ENCODE data around the gene GK. TPM values are rescaled to one million over a fixed set of nuclear protein-coding genes. Genes with fewer than 3 reads are reported as not detected.

Gene GK
- total RNA-seq, 1 experiment from 2014 or later: 1.7 TPM

- CTCF ChIA-PET: no interaction called here
- DNase-seq (ENCODE audit: low read depth, low spot score) (no peak), ATAC-seq (no peak)
- no peaks in the 10 kb centered on the region for H3K36me3 ChIP-seq (ENCODE audit: control insufficient read depth, insufficient read depth, low read length)
- no peaks in the 10 kb centered on the region for H3K9me3 ChIP-seq (ENCODE audit: control insufficient read depth, insufficient read depth, low read depth, low read length)
- H3K27ac ChIP-seq (ENCODE audit: low read length): no peak overlapping the region
- BruUV-seq (replicated peaks): no TSS peak
- TF ChIP-seq SIN3A (IDR thresholded peaks at IDR 0.05; ENCODE audit: borderline replicate concordance, insufficient read depth, low read depth, low read length): no peak
- TF ChIP-seq REST (IDR thresholded peaks at IDR 0.05; ENCODE audit: insufficient read depth in 1 of 2, low read depth in 2 of 2, low read length in 1 of 2): no peak
- no peak for TF ChIP-seq CTCF (IDR thresholded peaks at IDR 0.05)
- TF ChIP-seq TCF7L2 (IDR thresholded peaks at IDR 0.05; ENCODE audit: low read depth, low read length): no peak
- no peak for TF ChIP-seq POLR2AphosphoS5 (IDR thresholded peaks at IDR 0.05; ENCODE audit: low read depth, low read length)
- H3K4me3 ChIP-seq (ENCODE audit: low read depth in 2 of 2, low read length in 2 of 2): no peak overlapping the region
- in situ Hi-C loops (cut with HindIII; ENCODE audit: low pct_unique_long_range_greater_than_20kb, low sequenced_read_pairs) (no loop called here), intact Hi-C loops (cut with micrococcal nuclease; ENCODE audit: unreplicated experiment) (no loop called here)
- H3K4me1 ChIP-seq (ENCODE audit: control insufficient read depth, insufficient read depth, low read length): no peaks in the 10 kb centered on the region
- POLR2A ChIA-PET: no interaction called here
- H3K27me3 ChIP-seq (ENCODE audit: control insufficient read depth, insufficient read depth, low read length): no peaks in the 10 kb centered on the region
These were observed 124.4 kb downstream of the GK start for GRCh38 chrX:30777575-30777974.

GRCh38 chrX:30779453-30780030 is 126.3 kb downstream of the GK start:
- Histone ChIP-seq H3K4me3 (ENCODE audit: low read depth in 2 of 2, low read length in 2 of 2) (no peak overlapping the region), H3K4me1 (ENCODE audit: control insufficient read depth, insufficient read depth, low read length) (no peaks in the 10 kb centered on the region), H3K36me3 (ENCODE audit: control insufficient read depth, insufficient read depth, low read length) (no peaks in the 10 kb centered on the region), H3K27me3 (ENCODE audit: control insufficient read depth, insufficient read depth, low read length) (no peaks in the 10 kb centered on the region), H3K27ac (ENCODE audit: low read length) (no peak overlapping the region), H3K9me3 (ENCODE audit: control insufficient read depth, insufficient read depth, low read depth, low read length) (no peaks in the 10 kb centered on the region)
- POLR2A ChIA-PET: no interaction called here
- CTCF ChIA-PET: no interaction called here
- ATAC-seq: no peak
- no peak for DNase-seq (ENCODE audit: low read depth, low spot score)
- BruUV-seq (replicated peaks): no TSS peak
- in situ Hi-C loops (cut with HindIII; ENCODE audit: low pct_unique_long_range_greater_than_20kb, low sequenced_read_pairs) (no loop called here), intact Hi-C loops (cut with micrococcal nuclease; ENCODE audit: unreplicated experiment) (no loop called here)
- no peak for TF ChIP-seq TCF7L2 (IDR thresholded peaks at IDR 0.05; ENCODE audit: low read depth, low read length)
- TF ChIP-seq REST (IDR thresholded peaks at IDR 0.05; ENCODE audit: insufficient read depth in 1 of 2, low read depth in 2 of 2, low read length in 1 of 2): no peak
- TF ChIP-seq CTCF (IDR thresholded peaks at IDR 0.05): no peak

Other genes starting within 250 kb of the GK start
- gene TASL, start 75.7 kb upstream of the GK start, total RNA-seq (2021; ENCODE audit: unreplicated experiment): not detected
- gene TAB3, start 235.8 kb downstream of the GK start, total RNA-seq (2021; ENCODE audit: unreplicated experiment): 7.7 TPM